Measurements from ENCODE around the gene ITGA5. TPM values are rescaled to one million over a fixed set of nuclear protein-coding genes. Genes with fewer than 3 reads are reported as not detected.

Gene ITGA5
- total RNA-seq, 1 donor from 2014 or later = 95.0 TPM

DNA sequence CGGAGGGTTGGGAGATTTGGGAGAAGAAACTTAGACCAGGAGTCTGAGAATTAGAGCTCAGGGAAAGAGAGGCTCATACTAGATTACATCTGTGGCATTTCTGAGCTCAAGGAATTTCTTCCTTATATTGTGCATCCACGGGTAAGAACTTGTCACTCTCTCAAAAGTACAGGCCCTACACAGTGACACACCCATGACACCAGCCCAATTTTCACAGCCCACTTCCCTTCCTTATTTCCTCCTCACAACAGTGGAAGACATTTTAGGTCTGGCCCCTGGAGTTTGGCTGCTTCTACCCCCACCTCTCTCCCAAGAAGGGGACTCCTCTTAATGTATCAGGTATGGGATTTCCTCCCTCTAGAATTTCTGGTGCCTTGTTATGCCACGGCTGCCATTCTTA is 25.3 kb downstream of the ITGA5 start:
- no peak for TF ChIP-seq CTCF (IDR thresholded peaks at IDR 0.05)
- no peak for TF ChIP-seq POLR2AphosphoS5 (IDR thresholded peaks at IDR 0.05; ENCODE audit: insufficient read depth in 1 of 2, low read depth in 1 of 2)
- TF ChIP-seq POLR2A (IDR thresholded peaks at IDR 0.05) = no peak
- no peak overlapping the region for H3K4me3 ChIP-seq
- H3K9me3 ChIP-seq = no peaks in the 10 kb centered on the region
- peaks cover 43% of the 10 kb centered on the region for H3K4me1 ChIP-seq
- no peak for DNase-seq (ENCODE audit: extremely low spot score in 2 of 2)
- H3K27ac ChIP-seq = no peak overlapping the region
- intact Hi-C loops (cut with DNase I) = no loop called here
- peaks cover 7 to 39% of the 10 kb centered on the region in 2 donors for H3K36me3 ChIP-seq
- no peaks in the 10 kb centered on the region for H3K27me3 ChIP-seq

- no peak for DNase-seq (ENCODE audit: extremely low spot score in 2 of 2)
- no peak overlapping the region for H3K4me3 ChIP-seq
- TF ChIP-seq CTCF (IDR thresholded peaks at IDR 0.05) = no peak
- no peak for TF ChIP-seq POLR2A (IDR thresholded peaks at IDR 0.05)
- TF ChIP-seq POLR2AphosphoS5 (IDR thresholded peaks at IDR 0.05; ENCODE audit: insufficient read depth in 1 of 2, low read depth in 1 of 2) = no peak
- peak overlapping the region; percentile 7 for H3K27ac ChIP-seq
- H3K9me3 ChIP-seq = no peaks in the 10 kb centered on the region
- peaks cover 7 to 34% of the 10 kb centered on the region in 2 donors for H3K36me3 ChIP-seq
- no peaks in the 10 kb centered on the region for H3K27me3 ChIP-seq
- intact Hi-C loops (cut with DNase I) = no loop called here
- peaks cover 48% of the 10 kb centered on the region for H3K4me1 ChIP-seq
Observed at GRCh38 chr12:54393207-54393609, 25.9 kb downstream of the ITGA5 start.

DNA sequence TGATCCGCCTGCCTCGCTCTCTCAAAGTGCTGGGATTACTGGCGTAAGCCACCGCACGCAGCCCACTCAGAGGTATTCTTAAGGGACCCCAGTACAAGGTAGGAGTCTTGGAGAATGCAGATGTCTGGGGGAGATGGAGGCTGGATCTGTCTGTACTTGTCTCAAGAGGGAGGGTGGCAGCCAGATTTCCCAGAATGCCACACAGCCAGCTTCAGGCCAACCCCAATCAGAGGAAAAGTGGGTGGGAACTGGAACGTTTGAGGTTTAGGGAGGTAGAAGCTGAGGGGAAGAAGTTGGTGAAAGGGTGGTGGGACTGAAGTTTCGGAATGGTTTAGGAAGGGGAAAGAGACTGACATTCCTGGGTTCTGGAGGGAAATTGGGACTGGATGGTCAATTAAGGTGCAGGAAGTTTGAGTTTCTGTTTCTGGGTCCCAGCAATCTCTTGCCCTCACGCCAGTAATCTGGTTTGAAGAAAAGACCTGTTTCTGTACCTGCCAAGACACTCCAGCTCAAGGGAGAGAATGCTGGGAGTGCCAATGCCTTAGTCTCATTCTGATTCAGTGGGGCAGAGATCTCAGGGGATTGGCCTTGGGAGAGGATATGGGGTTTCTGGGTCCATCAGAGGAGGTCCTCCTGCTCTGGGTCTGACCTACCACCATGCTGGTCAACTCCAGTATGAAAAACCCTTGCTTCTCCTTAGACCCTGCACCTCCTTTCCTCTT is 26.4 kb downstream of the ITGA5 start:
- Histone ChIP-seq H3K4me3 (no peak overlapping the region), H3K27me3 (no peaks in the 10 kb centered on the region), H3K27ac (peak overlapping the region; percentile 7), H3K4me1 (peaks cover 52% of the 10 kb centered on the region), H3K9me3 (no peaks in the 10 kb centered on the region), H3K36me3 (peaks cover 7 to 28% of the 10 kb centered on the region in 2 donors)
- no peak for TF ChIP-seq POLR2A (IDR thresholded peaks at IDR 0.05)
- TF ChIP-seq POLR2AphosphoS5 (IDR thresholded peaks at IDR 0.05; ENCODE audit: insufficient read depth in 1 of 2, low read depth in 1 of 2) = no peak
- no peak for TF ChIP-seq CTCF (IDR thresholded peaks at IDR 0.05)
- no peak for DNase-seq (ENCODE audit: extremely low spot score in 2 of 2)
- intact Hi-C loops (cut with DNase I) = no loop called here

- no peaks in the 10 kb centered on the region for H3K9me3 ChIP-seq
- no peak for DNase-seq (ENCODE audit: extremely low spot score in 2 of 2)
- H3K4me3 ChIP-seq = peak overlapping the region; percentile 47 to 58
- no peaks in the 10 kb centered on the region for H3K27me3 ChIP-seq
- H3K36me3 ChIP-seq = peaks cover 0 to 11% of the 10 kb centered on the region in 2 donors
- intact Hi-C loops (cut with DNase I) = no loop called here
- peak overlapping the region; percentile 93 for H3K27ac ChIP-seq
- H3K4me1 ChIP-seq = peaks cover 70% of the 10 kb centered on the region
- TF ChIP-seq POLR2A (IDR thresholded peaks at IDR 0.05) (no peak), POLR2AphosphoS5 (IDR thresholded peaks at IDR 0.05; ENCODE audit: insufficient read depth in 1 of 2, low read depth in 1 of 2) (peak in 1 of 2 donors; percentile 55)
Observed at GRCh38 chr12:54390668-54391551, 28.2 kb downstream of the ITGA5 start.

- no peaks in the 10 kb centered on the region for H3K9me3 ChIP-seq
- TF ChIP-seq POLR2AphosphoS5 (IDR thresholded peaks at IDR 0.05; ENCODE audit: insufficient read depth in 1 of 2, low read depth in 1 of 2) (no peak), POLR2A (IDR thresholded peaks at IDR 0.05) (no peak), CTCF (IDR thresholded peaks at IDR 0.05) (no peak)
- peak overlapping the region; percentile 93 for H3K27ac ChIP-seq
- peaks cover 76% of the 10 kb centered on the region for H3K4me1 ChIP-seq
- intact Hi-C loops (cut with DNase I) = no loop called here
- peak overlapping the region; percentile 47 to 58 for H3K4me3 ChIP-seq
- H3K36me3 ChIP-seq = peaks cover 0 to 6% of the 10 kb centered on the region in 2 donors
- no peak for DNase-seq (ENCODE audit: extremely low spot score in 2 of 2)
- no peaks in the 10 kb centered on the region for H3K27me3 ChIP-seq
Observed at GRCh38 chr12:54390176-54390667, 28.8 kb downstream of the ITGA5 start.
